GM19240 (cell line): ENCODE results near the gene CDH13.

ENCODE experiments used
- DNase-seq: peaks from one replicate; pipeline ENCODE4 v3.0.0; 2011; ENCODE audit warnings: low spot score; ENCODE audit not compliant: insufficient read length

CDH13 gene

DNA sequence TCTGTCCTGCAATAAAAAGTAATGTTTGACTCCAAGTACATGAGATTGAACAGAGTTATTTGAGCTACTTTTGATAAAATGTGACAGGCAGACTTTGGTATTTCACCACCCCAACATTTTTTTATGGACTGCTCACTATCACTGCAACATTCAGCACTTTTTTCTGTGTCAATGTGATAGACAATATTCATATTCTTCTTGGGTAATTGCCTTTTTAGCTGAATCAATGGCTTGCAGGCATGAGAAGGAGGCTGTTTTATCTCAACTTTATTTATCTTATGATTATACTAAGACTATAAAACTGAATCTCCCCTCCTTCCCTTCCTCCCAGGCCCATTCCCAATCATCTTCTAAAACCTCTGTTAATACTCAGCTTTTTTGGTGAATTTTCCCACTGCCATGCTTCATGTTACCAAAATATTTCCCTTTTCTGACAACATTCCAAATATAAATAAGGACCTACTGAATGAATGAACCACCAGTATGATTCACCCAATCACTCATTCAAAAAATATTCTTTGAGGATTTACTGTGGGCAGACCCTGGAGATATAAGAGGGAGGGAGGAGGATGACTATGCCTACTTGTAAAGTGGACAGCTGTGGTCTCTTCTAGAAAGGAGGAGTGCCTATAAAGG, 67.6 kb downstream of the CDH13 start:
- DNase-seq, result no peak

DNA sequence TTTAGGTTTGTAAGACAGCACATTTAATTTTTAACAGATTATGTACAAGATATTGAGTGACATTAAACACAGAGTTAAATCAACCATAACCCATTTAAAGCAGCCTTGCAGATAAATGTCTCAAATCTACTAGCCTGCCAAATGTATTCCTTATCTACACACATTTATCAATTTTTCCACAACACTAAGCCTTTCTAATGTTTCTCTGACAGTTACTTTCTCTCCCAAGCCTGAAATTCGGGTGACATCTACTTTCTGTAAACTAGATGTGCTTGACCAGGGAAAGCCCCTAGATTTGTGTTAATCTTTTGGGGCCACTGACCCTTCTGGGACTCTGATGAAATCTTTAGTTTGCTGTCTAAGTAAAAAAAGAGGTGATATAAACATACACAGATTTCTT, 69.0 kb downstream of the CDH13 start:
- DNase-seq, result no peak

DNA sequence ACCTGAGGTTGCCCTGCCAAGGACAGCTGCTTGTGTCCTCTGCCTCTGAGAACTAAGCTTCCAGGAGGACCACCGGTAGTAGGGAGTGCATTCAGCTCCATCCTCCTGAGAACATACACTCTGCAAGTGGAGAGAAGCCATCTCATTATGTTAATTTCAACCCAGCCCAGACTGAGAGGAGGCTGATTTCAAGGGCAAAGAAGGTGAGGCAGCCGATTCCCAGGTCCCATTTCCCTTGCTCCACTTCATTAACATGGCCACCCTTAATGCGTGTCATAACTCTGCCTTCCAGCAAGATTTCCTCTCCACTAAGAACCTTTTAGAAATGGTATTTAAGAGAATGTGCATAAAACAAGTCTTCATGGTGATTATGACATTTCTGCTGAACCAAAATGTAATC, 72.5 kb downstream of the CDH13 start:
- DNase-seq, result no peak

- no peak for DNase-seq
Observed at GRCh38 chr16:82699711-82700495, 73.1 kb downstream of the CDH13 start.

- DNase-seq, result no peak
Observed at GRCh38 chr16:82700541-82701235, 73.9 kb downstream of the CDH13 start.

- no peak for DNase-seq
Observed at GRCh38 chr16:82701442-82701955, 74.7 kb downstream of the CDH13 start.

- no peak for DNase-seq
Observed at GRCh38 chr16:82703161-82703560, 76.4 kb downstream of the CDH13 start.

DNA sequence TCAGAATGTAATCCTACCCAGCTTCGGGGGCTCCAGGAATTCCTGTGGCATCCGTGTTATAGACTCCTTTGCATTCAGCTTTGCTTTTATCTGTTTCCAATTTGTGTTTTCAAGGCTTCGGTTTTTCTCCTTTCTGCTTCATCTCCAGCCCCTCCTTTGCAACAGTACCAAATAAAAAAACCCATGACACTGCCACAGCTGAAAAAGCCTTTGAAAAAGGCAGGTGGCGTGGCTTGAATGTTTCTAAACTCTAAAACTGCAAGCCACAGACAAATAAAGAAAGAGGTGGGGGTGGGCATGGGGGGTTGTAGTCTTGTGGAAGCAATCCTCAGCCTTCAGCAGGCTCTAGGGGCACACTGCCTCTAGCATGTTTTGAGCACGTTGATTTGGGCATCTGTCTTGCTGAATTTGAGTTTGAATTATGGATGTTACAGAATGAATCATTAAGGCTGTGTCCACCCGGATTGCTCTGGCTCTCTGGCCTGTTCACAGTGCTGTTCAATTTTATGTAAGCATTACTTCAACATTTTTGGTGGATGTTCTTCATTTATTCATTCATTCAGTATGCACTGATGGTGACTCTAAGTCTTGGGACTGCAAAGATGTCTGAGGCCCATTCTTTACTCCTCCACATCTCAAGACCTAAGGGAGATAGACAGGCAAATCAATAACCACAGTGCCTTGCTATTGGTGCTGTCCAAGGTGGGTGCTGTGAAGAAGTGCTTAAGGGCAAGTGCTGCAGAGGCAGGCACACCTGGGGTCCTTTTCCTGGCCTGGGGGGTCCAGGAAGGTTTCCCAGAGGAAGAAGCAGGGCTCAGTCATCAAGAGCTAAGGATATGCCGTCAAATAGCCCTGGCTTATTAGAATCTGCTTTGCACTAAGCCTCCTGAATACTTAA, 77.4 kb downstream of the CDH13 start:
- no peak for DNase-seq

DNA sequence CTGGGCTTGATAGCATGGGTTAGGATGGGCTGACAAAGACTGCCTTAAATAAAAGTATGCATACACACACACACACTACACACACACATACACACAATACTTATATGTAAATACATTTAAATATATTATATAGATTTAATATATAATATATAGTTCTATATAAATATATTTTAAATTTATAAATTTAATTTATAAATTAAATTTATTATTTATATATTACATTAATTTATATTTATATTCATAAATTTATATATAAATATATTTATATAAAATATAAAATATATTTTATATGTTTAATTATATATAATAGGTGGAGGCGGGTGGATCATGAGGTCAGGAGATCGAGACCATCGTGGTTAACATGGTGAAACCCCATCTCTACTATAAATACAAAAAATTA, 83.2 kb downstream of the CDH13 start:
- DNase-seq, result no peak

DNA sequence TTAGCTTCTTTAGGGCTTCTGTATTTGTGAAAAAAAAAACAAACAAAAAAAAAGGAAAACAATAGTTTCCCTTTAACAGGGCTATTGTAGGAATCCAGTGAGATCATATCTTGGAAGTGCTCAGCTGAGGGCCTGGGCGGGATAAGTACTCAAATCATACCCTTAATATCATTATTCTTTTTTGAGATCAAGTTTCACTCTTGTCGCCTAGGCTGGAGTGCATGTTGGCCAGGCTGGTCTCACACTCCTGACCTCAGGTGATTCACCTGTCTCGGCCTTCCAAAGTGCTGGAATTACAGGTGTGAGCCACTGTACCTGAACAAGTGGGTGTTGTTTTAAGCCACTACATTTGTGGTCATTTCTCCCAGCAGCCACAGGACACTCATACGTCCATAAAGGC, 87.0 kb downstream of the CDH13 start:
- no peak for DNase-seq

DNA sequence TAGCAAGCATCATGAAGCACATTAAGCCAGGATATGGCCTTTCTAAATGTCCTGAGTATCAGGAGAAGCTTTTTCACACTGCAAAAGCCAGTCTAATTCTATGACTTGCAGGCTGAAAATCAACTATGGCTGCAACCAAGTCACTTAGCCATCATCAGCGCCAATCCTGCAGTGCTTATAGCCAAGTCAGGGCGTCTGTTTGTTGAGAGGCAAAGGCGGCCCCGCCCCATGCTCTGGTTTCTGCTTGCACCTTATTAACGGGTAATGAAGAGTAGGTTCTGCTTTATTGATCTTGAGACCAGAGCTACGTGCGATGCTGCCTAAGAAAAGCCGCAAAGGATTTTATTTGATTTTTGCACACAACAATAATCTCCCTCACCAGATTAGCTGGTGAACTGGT, 88.4 kb downstream of the CDH13 start:
- DNase-seq, result no peak

DNA sequence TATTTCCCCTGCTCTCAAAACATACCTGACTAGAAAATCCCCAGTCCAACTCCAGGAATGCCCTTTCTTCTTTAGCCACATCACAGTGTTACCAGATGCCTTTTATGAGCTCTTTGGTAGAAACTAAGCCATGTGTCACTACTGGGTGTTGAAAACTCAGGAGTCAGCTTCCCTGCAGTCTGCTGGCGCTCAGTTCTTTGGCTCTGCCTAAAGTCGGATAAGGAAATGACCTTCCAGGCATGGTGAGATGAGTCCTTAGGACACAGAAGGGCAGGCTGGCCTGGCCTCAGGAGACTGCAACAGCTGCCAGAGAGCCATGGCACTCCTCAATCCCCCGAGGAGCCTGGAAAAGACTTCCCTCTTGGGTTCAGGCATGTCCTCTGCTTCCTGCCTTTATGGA, 89.1 kb downstream of the CDH13 start:
- no peak for DNase-seq

GRCh38 chr16:82716361-82716855, 89.6 kb downstream of the CDH13 start:
- no peak for DNase-seq

DNA sequence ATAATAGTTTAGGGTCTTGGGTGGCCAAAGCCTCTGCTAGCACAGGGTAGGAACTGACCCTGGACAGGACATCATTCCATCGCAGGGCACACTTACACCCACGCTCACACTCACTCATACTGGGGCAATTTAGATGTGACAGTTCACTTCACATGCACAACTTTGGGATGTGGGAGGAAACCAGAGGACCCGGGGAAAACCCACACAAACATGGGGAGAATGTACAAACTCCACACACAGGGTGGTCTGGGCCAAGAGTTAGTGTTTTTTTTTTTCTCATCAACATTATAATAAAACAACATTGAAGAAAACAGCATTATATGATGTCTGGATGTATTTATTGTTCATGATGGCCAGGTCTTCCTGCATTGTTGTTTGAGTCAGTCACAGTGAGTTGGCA, 93.6 kb downstream of the CDH13 start:
- no peak for DNase-seq

DNA sequence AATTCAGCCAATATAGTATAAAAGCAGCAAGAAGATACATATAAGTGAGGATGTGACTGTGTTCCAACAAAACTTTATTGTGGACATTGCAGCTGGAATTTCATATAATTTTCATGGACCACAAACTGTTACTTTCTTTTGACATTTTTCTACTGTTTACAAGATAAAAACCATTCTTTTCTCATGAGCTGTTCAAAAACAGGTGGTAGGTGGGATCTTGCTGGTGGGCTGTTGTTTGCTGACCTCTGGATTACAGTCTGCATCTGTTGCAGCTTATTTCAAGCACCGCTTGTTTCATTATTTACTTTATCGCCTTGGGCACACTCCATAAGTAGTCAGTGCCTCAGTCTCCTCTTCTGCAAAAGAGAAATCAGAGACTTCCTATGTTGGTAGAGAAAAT, 99.5 kb downstream of the CDH13 start:
- DNase-seq, result no peak

DNA sequence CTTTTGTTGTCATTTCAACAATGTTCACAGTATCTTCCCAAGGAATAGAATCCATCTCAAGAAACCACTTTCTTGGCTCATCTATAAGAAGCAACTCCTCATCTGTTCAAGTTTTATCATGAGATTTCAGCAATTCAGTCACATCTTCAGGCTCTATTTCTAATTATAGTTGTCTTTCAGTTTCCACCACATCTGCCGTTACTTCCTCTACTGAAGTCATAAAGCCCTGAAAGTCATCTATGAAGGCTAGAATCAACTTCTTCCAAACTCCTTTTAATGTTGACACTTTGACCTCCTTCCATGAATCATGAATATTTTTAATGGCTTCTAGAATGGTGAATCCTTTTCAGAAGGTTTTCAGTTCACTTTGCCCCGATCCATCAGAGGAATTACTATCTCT, 102.1 kb downstream of the CDH13 start:
- DNase-seq, result no peak

- DNase-seq, result no peak
Observed at GRCh38 chr16:82730901-82731300, 104.1 kb downstream of the CDH13 start.

GRCh38 chr16:82732461-82732860, 105.7 kb downstream of the CDH13 start:
- DNase-seq, result no peak

DNA sequence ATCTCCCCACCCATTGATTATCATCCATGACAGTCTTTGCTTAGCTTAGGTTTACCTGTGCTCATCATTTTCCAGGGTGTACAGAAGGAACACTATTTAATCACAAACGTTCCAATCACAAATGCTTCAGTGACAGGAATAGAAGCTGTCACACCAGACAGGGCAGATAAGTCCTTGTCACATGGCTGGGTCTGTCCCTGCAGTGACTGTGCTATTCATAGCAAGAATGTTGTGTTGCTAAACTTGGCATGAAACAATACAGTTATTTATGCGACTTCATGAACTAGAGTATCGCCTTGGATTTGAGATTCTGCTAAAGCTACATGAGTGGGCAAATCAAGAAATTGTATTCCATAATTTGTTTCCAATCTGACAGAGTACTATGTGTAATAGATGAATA, 108.4 kb downstream of the CDH13 start:
- DNase-seq, result no peak

- DNase-seq, result no peak
Observed at GRCh38 chr16:82735673-82736091, 108.9 kb downstream of the CDH13 start.

DNA sequence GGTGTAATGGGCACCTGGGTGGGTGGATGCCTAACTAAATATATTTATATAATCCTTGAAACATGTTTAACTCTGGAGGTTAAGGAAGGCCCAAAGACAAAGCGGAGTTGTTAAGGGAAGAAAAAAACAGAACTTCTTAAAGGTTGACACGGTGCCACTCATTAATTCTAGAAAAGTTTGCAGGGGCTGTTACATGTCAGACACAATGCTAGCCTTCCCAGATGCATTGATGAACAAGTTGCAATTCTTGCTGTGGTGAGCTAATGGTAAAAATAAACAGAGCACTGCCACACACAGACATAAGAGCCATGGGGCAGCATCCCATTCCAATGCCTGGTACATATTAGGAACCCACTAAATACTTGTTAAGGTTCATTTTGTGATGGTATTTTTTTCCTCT, 109.5 kb downstream of the CDH13 start:
- no peak for DNase-seq
